Measurements from ENCODE around the gene HIBADH.
A peak's percentile ranks its signal among the peaks of the same experiment; 100 is the strongest.

HIBADH gene

DNA sequence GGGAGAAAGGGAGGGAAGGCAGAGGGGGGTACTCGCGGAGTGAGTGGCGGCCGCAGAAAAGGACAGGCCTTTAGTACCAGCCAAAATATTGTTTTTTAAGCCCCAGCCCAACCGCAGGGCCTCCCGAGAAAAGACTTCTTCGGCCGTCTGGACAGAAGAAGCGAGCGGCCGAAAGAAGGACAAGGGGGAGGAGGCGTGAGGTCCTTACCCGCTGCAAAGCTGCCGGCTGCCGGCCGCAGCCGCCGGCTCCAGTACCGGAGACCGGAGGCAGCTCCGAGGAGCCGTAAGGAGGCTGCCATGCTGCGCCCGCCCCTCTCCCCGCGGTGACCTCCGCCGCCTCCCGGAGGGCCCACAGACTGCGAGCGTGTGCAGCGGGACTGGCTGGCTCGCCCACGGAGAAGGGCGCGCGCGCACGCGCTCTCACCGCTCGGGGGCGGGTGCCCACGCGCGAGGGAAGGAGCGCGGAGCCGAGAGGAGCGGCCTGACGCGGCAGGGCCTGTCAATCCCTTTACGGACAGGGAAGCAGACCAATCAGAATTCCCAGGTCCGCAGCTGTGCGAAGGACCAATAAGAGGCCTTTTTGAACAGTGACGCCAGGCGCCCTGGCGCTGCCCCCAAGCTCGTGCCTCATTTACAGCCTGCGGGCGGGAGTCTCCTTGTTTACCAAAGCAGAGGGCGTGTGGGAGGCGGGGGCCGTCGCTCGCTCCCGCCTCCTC lies at the start of gene HIBADH:
Gene HIBADH (minus strand): TSS at position 394 of the 716 bp plus-strand sequence. CDS start 95 bp downstream, at position 299.
- peak; percentile 98 for ATAC-seq
- TF ChIP-seq, protein P1, sequence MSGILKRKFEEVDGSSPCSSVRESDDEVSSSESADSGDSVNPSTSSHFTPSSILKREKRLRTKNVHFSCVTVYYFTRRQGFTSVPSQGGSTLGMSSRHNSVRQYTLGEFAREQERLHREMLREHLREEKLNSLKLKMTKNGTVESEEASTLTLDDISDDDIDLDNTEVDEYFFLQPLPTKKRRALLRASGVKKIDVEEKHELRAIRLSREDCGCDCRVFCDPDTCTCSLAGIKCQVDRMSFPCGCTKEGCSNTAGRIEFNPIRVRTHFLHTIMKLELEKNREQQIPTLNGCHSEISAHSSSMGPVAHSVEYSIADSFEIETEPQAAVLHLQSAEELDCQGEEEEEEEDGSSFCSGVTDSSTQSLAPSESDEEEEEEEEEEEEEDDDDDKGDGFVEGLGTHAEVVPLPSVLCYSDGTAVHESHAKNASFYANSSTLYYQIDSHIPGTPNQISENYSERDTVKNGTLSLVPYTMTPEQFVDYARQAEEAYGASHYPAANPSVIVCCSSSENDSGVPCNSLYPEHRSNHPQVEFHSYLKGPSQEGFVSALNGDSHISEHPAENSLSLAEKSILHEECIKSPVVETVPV (CRISPR knock-in tag; IDR thresholded peaks at IDR 0.05) = no peak
- TF ChIP-seq GLIS3 (CRISPR knock-in tag; IDR thresholded peaks at IDR 0.05) (no peak), CSDC2 (CRISPR knock-in tag; IDR thresholded peaks at IDR 0.05) (no peak), ZC3H10 (CRISPR knock-in tag; IDR thresholded peaks at IDR 0.05) (no peak), PPARA (CRISPR knock-in tag; IDR thresholded peaks at IDR 0.05; ENCODE audit: borderline replicate concordance) (no peak), TCF4 (CRISPR knock-in tag; IDR thresholded peaks at IDR 0.05; ENCODE audit: borderline replicate concordance) (no peak), ZNF8 (CRISPR knock-in tag; IDR thresholded peaks at IDR 0.05) (no peak), ZNF70 (CRISPR knock-in tag; IDR thresholded peaks at IDR 0.05) (no peak), RARB (CRISPR knock-in tag; IDR thresholded peaks at IDR 0.05) (no peak), OSR1 (CRISPR knock-in tag; IDR thresholded peaks at IDR 0.05) (no peak), ZFP3 (CRISPR knock-in tag; IDR thresholded peaks at IDR 0.05) (peak; percentile 69), SNAI2 (CRISPR knock-in tag; IDR thresholded peaks at IDR 0.05) (no peak)
- TF ChIP-seq, protein P2, sequence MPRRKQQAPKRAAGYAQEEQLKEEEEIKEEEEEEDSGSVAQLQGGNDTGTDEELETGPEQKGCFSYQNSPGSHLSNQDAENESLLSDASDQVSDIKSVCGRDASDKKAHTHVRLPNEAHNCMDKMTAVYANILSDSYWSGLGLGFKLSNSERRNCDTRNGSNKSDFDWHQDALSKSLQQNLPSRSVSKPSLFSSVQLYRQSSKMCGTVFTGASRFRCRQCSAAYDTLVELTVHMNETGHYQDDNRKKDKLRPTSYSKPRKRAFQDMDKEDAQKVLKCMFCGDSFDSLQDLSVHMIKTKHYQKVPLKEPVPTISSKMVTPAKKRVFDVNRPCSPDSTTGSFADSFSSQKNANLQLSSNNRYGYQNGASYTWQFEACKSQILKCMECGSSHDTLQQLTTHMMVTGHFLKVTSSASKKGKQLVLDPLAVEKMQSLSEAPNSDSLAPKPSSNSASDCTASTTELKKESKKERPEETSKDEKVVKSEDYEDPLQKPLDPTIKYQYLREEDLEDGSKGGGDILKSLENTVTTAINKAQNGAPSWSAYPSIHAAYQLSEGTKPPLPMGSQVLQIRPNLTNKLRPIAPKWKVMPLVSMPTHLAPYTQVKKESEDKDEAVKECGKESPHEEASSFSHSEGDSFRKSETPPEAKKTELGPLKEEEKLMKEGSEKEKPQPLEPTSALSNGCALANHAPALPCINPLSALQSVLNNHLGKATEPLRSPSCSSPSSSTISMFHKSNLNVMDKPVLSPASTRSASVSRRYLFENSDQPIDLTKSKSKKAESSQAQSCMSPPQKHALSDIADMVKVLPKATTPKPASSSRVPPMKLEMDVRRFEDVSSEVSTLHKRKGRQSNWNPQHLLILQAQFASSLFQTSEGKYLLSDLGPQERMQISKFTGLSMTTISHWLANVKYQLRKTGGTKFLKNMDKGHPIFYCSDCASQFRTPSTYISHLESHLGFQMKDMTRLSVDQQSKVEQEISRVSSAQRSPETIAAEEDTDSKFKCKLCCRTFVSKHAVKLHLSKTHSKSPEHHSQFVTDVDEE (CRISPR knock-in tag; IDR thresholded peaks at IDR 0.05) = peak; percentile 99

DNA sequence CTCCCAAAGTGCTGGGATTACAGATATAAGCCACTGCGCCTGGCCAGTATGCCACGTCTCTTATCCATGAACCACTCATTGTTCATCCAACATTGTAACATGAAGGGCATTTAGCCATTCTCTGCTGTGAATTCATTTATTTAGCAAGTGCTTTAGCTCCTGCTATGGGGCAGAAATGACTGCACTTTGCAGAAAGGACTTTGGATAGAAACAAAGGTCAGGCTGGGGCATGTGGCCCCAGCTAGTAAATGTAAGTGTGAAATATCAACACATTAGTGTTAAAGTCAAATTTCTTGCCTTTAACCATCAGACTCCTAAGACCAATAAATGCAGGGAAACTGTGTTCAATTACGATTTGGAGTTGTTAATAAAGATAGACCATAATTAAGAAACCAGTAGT lies 49.5 kb upstream of the HIBADH start:
- no peak for ATAC-seq
- TF ChIP-seq, protein P3, sequence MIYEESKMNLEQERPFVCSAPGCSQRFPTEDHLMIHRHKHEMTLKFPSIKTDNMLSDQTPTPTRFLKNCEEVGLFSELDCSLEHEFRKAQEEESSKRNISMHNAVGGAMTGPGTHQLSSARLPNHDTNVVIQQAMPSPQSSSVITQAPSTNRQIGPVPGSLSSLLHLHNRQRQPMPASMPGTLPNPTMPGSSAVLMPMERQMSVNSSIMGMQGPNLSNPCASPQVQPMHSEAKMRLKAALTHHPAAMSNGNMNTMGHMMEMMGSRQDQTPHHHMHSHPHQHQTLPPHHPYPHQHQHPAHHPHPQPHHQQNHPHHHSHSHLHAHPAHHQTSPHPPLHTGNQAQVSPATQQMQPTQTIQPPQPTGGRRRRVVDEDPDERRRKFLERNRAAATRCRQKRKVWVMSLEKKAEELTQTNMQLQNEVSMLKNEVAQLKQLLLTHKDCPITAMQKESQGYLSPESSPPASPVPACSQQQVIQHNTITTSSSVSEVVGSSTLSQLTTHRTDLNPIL (CRISPR knock-in tag; IDR thresholded peaks at IDR 0.05; ENCODE audit: low read depth) = no peak
- no peak for TF ChIP-seq TCF4 (CRISPR knock-in tag; IDR thresholded peaks at IDR 0.05; ENCODE audit: borderline replicate concordance)

DNA sequence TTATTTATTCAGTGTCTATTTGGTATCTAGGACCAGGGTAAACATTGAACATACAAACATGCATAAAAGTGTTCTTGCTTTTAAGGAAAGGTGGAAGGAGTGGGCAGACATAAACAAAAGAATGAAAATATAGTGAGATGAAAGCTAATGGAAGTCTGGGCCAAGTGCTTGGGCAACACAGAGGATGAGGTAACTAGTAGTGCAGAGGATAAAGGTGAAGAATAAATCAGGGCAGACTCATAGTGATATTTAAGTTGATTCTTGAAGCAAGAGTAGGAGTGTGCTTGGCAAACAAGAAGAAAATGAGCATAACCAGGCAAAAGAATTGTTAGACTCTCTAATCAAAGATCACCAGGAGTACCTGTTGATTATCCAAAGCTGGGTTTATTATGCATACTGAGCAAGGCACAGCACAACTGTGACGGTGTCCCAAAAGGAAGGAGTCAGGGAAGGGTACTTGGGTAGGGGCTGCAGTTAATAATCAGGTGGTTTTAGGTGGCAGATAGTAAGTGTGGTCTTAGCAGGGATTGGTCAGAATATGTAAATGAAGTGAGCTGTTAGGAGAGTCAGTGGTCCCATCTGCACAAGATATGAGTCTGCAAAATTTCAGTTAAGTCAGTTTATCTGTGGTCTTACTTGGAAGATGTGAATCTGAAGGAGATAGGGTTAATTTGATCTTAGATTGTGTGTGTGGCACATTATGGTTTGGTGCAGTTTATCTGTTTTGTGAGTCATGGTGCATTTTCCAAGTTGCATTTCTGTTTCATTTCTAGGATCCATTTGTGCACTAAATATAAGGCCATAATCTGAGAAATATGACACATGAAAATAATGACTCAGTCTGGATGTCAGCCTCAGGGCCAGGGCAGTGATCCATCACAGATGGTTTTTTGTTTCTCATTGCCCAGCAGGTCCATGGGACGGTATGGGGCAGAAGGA lies 46.7 kb upstream of the HIBADH start:
- peak; percentile 96 for ATAC-seq
- no peak for TF ChIP-seq ARNTL (CRISPR knock-in tag; IDR thresholded peaks at IDR 0.05; ENCODE audit: borderline replicate concordance, low read depth)
- TF ChIP-seq PPARA (CRISPR knock-in tag; IDR thresholded peaks at IDR 0.05; ENCODE audit: borderline replicate concordance) = no peak
- no peak for TF ChIP-seq ZC3H10 (CRISPR knock-in tag; IDR thresholded peaks at IDR 0.05)
- TF ChIP-seq ZNF70 (CRISPR knock-in tag; IDR thresholded peaks at IDR 0.05) = no peak
- TF ChIP-seq CSDC2 (CRISPR knock-in tag; IDR thresholded peaks at IDR 0.05) = no peak
- TF ChIP-seq, protein P4, sequence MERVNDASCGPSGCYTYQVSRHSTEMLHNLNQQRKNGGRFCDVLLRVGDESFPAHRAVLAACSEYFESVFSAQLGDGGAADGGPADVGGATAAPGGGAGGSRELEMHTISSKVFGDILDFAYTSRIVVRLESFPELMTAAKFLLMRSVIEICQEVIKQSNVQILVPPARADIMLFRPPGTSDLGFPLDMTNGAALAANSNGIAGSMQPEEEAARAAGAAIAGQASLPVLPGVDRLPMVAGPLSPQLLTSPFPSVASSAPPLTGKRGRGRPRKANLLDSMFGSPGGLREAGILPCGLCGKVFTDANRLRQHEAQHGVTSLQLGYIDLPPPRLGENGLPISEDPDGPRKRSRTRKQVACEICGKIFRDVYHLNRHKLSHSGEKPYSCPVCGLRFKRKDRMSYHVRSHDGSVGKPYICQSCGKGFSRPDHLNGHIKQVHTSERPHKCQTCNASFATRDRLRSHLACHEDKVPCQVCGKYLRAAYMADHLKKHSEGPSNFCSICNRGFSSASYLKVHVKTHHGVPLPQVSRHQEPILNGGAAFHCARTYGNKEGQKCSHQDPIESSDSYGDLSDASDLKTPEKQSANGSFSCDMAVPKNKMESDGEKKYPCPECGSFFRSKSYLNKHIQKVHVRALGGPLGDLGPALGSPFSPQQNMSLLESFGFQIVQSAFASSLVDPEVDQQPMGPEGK (CRISPR knock-in tag; IDR thresholded peaks at IDR 0.05; ENCODE audit: borderline replicate concordance) = 0 out of 2 replicates have a peak, but pooled peaks have one; percentile 37
- TF ChIP-seq ZFP3 (CRISPR knock-in tag; IDR thresholded peaks at IDR 0.05) = peak; percentile 89
- TF ChIP-seq TOX (CRISPR knock-in tag; IDR thresholded peaks at IDR 0.05; ENCODE audit: borderline replicate concordance) = peak; percentile 51; the same call in 1 of the 2 replicates
- TF ChIP-seq, protein P5, sequence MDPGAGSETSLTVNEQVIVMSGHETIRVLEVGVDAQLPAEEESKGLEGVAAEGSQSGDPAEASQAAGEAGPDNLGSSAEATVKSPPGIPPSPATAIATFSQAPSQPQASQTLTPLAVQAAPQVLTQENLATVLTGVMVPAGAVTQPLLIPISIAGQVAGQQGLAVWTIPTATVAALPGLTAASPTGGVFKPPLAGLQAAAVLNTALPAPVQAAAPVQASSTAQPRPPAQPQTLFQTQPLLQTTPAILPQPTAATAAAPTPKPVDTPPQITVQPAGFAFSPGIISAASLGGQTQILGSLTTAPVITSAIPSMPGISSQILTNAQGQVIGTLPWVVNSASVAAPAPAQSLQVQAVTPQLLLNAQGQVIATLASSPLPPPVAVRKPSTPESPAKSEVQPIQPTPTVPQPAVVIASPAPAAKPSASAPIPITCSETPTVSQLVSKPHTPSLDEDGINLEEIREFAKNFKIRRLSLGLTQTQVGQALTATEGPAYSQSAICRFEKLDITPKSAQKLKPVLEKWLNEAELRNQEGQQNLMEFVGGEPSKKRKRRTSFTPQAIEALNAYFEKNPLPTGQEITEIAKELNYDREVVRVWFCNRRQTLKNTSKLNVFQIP (CRISPR knock-in tag; IDR thresholded peaks at IDR 0.05; ENCODE audit: borderline replicate concordance, low read depth) = no peak
- TF ChIP-seq BACH2 (CRISPR knock-in tag; IDR thresholded peaks at IDR 0.05; ENCODE audit: borderline replicate concordance) = no peak
- TF ChIP-seq, protein P1 (CRISPR knock-in tag; IDR thresholded peaks at IDR 0.05) = 0 out of 2 replicates have a peak, but pooled peaks have one; percentile 27
- TF ChIP-seq GLIS3 (CRISPR knock-in tag; IDR thresholded peaks at IDR 0.05) = no peak
- no peak for TF ChIP-seq SNAI2 (CRISPR knock-in tag; IDR thresholded peaks at IDR 0.05)
- TF ChIP-seq TCF4 (CRISPR knock-in tag; IDR thresholded peaks at IDR 0.05; ENCODE audit: borderline replicate concordance) = peak; percentile 44; the same call in 1 of the 2 replicates
- TF ChIP-seq RARB (CRISPR knock-in tag; IDR thresholded peaks at IDR 0.05) = no peak
- TF ChIP-seq, protein P3 (CRISPR knock-in tag; IDR thresholded peaks at IDR 0.05; ENCODE audit: low read depth) = peak; percentile 69; the same call in 1 of the 2 replicates
- no peak; the same call in 1 of the 2 replicates for TF ChIP-seq ESRRG (CRISPR knock-in tag; IDR thresholded peaks at IDR 0.05)
- TF ChIP-seq ZNF8 (CRISPR knock-in tag; IDR thresholded peaks at IDR 0.05) = no peak; the same call in 1 of the 2 replicates
- TF ChIP-seq OSR1 (CRISPR knock-in tag; IDR thresholded peaks at IDR 0.05) = no peak
- no peak for TF ChIP-seq ZFP30 (CRISPR knock-in tag; IDR thresholded peaks at IDR 0.05)

All from SK-N-SH treated with all-trans-retinoic acid at 6 μM for 48 hours (cell line).